ENCODE data around the gene HLCS.

The HLCS gene

DNA sequence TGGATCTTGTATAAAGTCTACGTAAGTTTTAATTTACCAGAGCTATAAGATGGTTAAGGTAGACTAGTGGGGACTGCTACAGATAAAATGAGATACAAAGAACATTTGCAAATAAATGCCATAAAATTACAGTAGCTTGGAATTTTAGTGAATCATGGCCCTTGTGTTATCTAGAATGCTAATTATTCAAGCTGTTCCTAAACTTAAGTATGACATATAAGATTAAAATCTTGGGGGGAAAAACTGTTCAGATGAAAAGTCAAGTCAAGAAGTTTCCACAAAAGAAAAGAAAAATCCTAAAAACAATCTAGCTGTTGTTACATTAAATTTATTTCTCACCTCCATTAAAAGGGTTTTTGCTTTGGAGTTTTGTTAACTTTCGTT lies 215.9 kb downstream of the HLCS start:
- H3K27me3 ChIP-seq (ENCODE audit: control insufficient read depth, insufficient read depth, low read length): peaks cover 27% of the 10 kb centered on the region
- no peak overlapping the region for H3K9ac ChIP-seq (ENCODE audit: low read depth, low read length)
- no peaks in the 10 kb centered on the region for H3K9me3 ChIP-seq (ENCODE audit: control insufficient read depth, insufficient read depth, low read length)
- H3K36me3 ChIP-seq (ENCODE audit: control insufficient read depth, insufficient read depth, low read length): no peaks in the 10 kb centered on the region
- H3K4me3 ChIP-seq (ENCODE audit: low read depth, low read length): peak overlapping the region; percentile 24
- peaks cover 26% of the 10 kb centered on the region for H3K4me1 ChIP-seq (ENCODE audit: control insufficient read depth, insufficient read depth, low read length)

DNA sequence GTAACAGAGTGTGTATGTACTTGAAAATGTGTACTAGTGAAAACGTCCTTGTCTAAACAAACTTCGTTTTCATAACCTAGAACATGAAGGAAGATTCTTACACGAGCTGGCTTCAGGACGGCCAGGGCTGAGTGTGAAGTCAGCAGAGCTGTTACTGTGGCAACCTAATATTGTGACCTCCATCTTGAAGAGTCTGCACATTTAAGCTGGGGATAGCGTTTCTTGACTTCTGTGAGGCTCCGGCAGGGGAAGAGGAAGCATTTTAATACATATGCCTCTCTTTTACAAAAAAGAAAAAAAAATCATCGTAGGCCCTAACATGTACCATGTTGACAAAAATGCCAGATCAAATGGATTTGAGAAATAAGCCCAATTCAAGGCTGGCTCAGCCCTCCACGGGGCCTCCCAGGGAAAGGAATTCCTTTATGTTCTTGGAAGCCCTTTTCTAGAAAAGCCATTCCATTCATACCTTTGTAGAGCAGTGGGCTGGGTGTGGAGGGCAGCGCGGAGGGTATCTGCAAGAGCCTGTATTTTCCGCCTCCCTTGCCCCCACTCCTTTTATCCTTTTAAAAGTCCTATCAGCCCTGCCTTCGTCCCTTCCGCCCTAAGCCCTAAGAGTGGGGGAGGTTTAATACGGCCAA lies 216.4 kb downstream of the HLCS start:
- H3K36me3 ChIP-seq (ENCODE audit: control insufficient read depth, insufficient read depth, low read length): no peaks in the 10 kb centered on the region
- H3K9ac ChIP-seq (ENCODE audit: low read depth, low read length): no peak overlapping the region

DNA sequence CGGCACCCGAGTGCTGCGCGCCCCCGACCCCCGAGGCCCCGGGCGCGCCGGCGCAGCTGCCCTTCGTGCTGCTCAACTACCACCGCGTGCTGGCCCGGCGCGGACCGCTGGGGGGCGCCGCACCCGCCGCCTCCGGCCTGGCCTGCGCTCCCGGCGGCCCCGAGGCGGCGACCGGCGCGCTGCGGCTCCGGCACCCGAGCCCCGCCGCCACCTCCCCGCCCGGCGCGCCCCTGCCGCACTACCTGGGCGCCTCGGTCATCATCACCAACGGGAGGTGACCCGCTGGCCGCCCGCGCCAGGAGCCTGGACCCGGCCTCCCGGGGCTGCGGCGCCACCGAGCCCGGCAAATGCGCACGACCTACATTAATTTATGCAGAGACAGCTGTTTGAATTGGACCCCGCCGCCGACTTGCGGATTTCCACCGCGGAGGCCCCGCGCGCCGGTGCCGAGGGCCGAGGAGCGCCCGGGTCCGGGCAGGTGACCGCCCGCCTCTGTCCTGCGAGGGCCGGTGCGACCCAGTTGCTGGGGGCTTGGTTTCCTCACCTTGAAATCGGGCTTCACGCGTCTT lies 218.6 kb downstream of the HLCS start:
- Histone ChIP-seq H3K9ac (ENCODE audit: low read depth, low read length) (no peak overlapping the region), H3K4me1 (ENCODE audit: control insufficient read depth, insufficient read depth, low read length) (peaks cover 26% of the 10 kb centered on the region), H3K4me3 (ENCODE audit: low read depth, low read length) (peak overlapping the region; percentile 69), H3K27me3 (ENCODE audit: control insufficient read depth, insufficient read depth, low read length) (peaks cover 31% of the 10 kb centered on the region), H3K36me3 (ENCODE audit: control insufficient read depth, insufficient read depth, low read length) (no peaks in the 10 kb centered on the region), H3K9me3 (ENCODE audit: control insufficient read depth, insufficient read depth, low read length) (no peaks in the 10 kb centered on the region)

More for the DNA sequence above, 216.4 kb downstream of the HLCS start:
- H3K9me3 ChIP-seq (ENCODE audit: control insufficient read depth, insufficient read depth, low read length): no peaks in the 10 kb centered on the region
- H3K4me1 ChIP-seq (ENCODE audit: control insufficient read depth, insufficient read depth, low read length): peaks cover 26% of the 10 kb centered on the region
- H3K27me3 ChIP-seq (ENCODE audit: control insufficient read depth, insufficient read depth, low read length): peaks cover 30% of the 10 kb centered on the region
- peak overlapping the region; percentile 24 for H3K4me3 ChIP-seq (ENCODE audit: low read depth, low read length)

DNA sequence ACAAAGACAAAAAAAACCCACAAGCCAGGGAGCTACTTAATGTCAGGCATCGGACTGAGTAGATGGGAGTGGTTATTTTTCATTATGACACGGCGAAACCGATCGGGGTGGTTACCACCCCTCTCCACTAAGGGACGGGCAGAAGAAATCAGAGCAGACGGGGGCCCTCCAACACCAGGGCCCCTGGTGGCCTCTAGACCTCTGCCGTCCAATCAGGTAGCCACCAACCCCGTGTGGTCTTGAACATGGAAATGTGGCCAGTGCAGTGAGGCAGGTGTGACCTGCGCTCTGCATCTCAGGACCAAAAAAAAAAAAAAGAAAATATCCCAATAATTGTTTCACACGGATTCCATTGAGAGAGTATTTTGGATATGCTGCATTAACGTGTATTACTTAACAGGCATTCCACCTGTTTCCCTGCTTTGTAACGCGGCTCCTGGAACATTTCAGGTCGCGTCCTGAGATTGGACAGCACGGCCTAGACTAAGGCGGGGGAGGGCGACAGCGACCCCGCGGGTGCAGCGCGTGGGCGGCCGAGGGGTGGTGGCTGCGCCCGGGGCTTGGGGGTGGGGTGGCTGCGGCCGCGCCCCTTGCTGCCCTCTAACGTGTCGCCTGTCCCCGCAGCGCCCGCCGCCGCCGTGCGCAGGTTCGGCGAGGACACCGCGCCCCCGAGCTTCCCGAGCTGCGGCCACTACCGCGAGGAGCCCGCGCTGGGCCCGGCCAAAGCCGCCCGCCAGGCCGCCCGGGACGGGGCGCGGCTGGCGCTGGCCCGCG lies 219.2 kb downstream of the HLCS start:
- Histone ChIP-seq H3K27me3 (ENCODE audit: control insufficient read depth, insufficient read depth, low read length) (peaks cover 31% of the 10 kb centered on the region), H3K36me3 (ENCODE audit: control insufficient read depth, insufficient read depth, low read length) (no peaks in the 10 kb centered on the region), H3K9me3 (ENCODE audit: control insufficient read depth, insufficient read depth, low read length) (no peaks in the 10 kb centered on the region), H3K4me1 (ENCODE audit: control insufficient read depth, insufficient read depth, low read length) (peaks cover 26% of the 10 kb centered on the region), H3K4me3 (ENCODE audit: low read depth, low read length) (peak overlapping the region; percentile 52), H3K9ac (ENCODE audit: low read depth, low read length) (no peak overlapping the region)

- H3K36me3 ChIP-seq (ENCODE audit: control insufficient read depth, insufficient read depth, low read length): no peaks in the 10 kb centered on the region
- no peak overlapping the region for H3K4me3 ChIP-seq (ENCODE audit: low read depth, low read length)
- H3K27me3 ChIP-seq (ENCODE audit: control insufficient read depth, insufficient read depth, low read length): peaks cover 31% of the 10 kb centered on the region
- no peaks in the 10 kb centered on the region for H3K9me3 ChIP-seq (ENCODE audit: control insufficient read depth, insufficient read depth, low read length)
- peaks cover 17% of the 10 kb centered on the region for H3K4me1 ChIP-seq (ENCODE audit: control insufficient read depth, insufficient read depth, low read length)
- no peak overlapping the region for H3K9ac ChIP-seq (ENCODE audit: low read depth, low read length)
These were observed 221.0 kb downstream of the HLCS start for GRCh38 chr21:36745459-36745858.

GRCh38 chr21:36744560-36745231 lies 221.8 kb downstream of the HLCS start:
- no peak overlapping the region for H3K9ac ChIP-seq (ENCODE audit: low read depth, low read length)
- H3K9me3 ChIP-seq (ENCODE audit: control insufficient read depth, insufficient read depth, low read length): no peaks in the 10 kb centered on the region
- H3K4me1 ChIP-seq (ENCODE audit: control insufficient read depth, insufficient read depth, low read length): peaks cover 12% of the 10 kb centered on the region
- H3K4me3 ChIP-seq (ENCODE audit: low read depth, low read length): no peak overlapping the region
- H3K36me3 ChIP-seq (ENCODE audit: control insufficient read depth, insufficient read depth, low read length): no peaks in the 10 kb centered on the region
- H3K27me3 ChIP-seq (ENCODE audit: control insufficient read depth, insufficient read depth, low read length): peaks cover 31% of the 10 kb centered on the region

DNA sequence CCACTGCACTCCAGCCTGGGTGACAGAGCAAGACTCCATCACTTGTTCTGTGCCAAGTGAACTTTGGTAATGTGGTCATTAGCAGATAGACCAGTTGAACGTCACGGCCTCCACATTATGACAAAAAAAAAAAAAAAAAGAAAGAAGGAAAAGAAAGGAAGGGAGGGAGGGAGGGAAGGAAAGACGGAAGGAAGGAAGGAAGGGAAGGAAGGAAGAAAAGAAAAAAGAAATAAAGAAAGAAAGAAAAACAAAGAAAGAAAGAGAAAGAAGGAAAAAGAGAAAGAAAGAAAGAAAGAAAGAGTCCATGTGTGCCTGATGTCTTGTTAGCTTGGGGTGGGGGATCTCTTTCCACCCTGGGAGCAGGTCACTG lies 222.3 kb downstream of the HLCS start:
- Histone ChIP-seq H3K4me1 (ENCODE audit: control insufficient read depth, insufficient read depth, low read length) (peaks cover 7% of the 10 kb centered on the region), H3K4me3 (ENCODE audit: low read depth, low read length) (no peak overlapping the region)

GRCh38 chr21:36743446-36743845 lies 223.0 kb downstream of the HLCS start:
- H3K27me3 ChIP-seq (ENCODE audit: control insufficient read depth, insufficient read depth, low read length): peaks cover 22% of the 10 kb centered on the region
- H3K4me1 ChIP-seq (ENCODE audit: control insufficient read depth, insufficient read depth, low read length): peaks cover 3% of the 10 kb centered on the region
- H3K9me3 ChIP-seq (ENCODE audit: control insufficient read depth, insufficient read depth, low read length): no peaks in the 10 kb centered on the region
- no peak overlapping the region for H3K4me3 ChIP-seq (ENCODE audit: low read depth, low read length)
- no peaks in the 10 kb centered on the region for H3K36me3 ChIP-seq (ENCODE audit: control insufficient read depth, insufficient read depth, low read length)
- no peak overlapping the region for H3K9ac ChIP-seq (ENCODE audit: low read depth, low read length)

More for the DNA sequence above, 222.3 kb downstream of the HLCS start:
- Histone ChIP-seq H3K9ac (ENCODE audit: low read depth, low read length) (no peak overlapping the region), H3K36me3 (ENCODE audit: control insufficient read depth, insufficient read depth, low read length) (no peaks in the 10 kb centered on the region), H3K9me3 (ENCODE audit: control insufficient read depth, insufficient read depth, low read length) (no peaks in the 10 kb centered on the region), H3K27me3 (ENCODE audit: control insufficient read depth, insufficient read depth, low read length) (peaks cover 29% of the 10 kb centered on the region)

GRCh38 chr21:36743008-36743407 lies 223.5 kb downstream of the HLCS start:
- no peaks in the 10 kb centered on the region for H3K36me3 ChIP-seq (ENCODE audit: control insufficient read depth, insufficient read depth, low read length)
- no peak overlapping the region for H3K9ac ChIP-seq (ENCODE audit: low read depth, low read length)
- H3K27me3 ChIP-seq (ENCODE audit: control insufficient read depth, insufficient read depth, low read length): peaks cover 18% of the 10 kb centered on the region
- no peaks in the 10 kb centered on the region for H3K9me3 ChIP-seq (ENCODE audit: control insufficient read depth, insufficient read depth, low read length)
- H3K4me1 ChIP-seq (ENCODE audit: control insufficient read depth, insufficient read depth, low read length): no peaks in the 10 kb centered on the region
- no peak overlapping the region for H3K4me3 ChIP-seq (ENCODE audit: low read depth, low read length)

- Histone ChIP-seq H3K9me3 (ENCODE audit: control insufficient read depth, insufficient read depth, low read length) (no peaks in the 10 kb centered on the region), H3K9ac (ENCODE audit: low read depth, low read length) (no peak overlapping the region), H3K4me1 (ENCODE audit: control insufficient read depth, insufficient read depth, low read length) (no peaks in the 10 kb centered on the region), H3K4me3 (ENCODE audit: low read depth, low read length) (no peak overlapping the region), H3K27me3 (ENCODE audit: control insufficient read depth, insufficient read depth, low read length) (peaks cover 10% of the 10 kb centered on the region), H3K36me3 (ENCODE audit: control insufficient read depth, insufficient read depth, low read length) (no peaks in the 10 kb centered on the region)
These were observed 225.0 kb downstream of the HLCS start for GRCh38 chr21:36741506-36741905.

- no peaks in the 10 kb centered on the region for H3K9me3 ChIP-seq (ENCODE audit: control insufficient read depth, insufficient read depth, low read length)
- no peaks in the 10 kb centered on the region for H3K4me1 ChIP-seq (ENCODE audit: control insufficient read depth, insufficient read depth, low read length)
- no peak overlapping the region for H3K9ac ChIP-seq (ENCODE audit: low read depth, low read length)
- H3K27me3 ChIP-seq (ENCODE audit: control insufficient read depth, insufficient read depth, low read length): no peaks in the 10 kb centered on the region
- no peak overlapping the region for H3K4me3 ChIP-seq (ENCODE audit: low read depth, low read length)
- no peaks in the 10 kb centered on the region for H3K36me3 ChIP-seq (ENCODE audit: control insufficient read depth, insufficient read depth, low read length)
These were observed 227.9 kb downstream of the HLCS start for GRCh38 chr21:36738489-36739126.

Data from iPS-15b (cell line).